ENCODE data around the gene TTC33.

TTC33 gene

DNA sequence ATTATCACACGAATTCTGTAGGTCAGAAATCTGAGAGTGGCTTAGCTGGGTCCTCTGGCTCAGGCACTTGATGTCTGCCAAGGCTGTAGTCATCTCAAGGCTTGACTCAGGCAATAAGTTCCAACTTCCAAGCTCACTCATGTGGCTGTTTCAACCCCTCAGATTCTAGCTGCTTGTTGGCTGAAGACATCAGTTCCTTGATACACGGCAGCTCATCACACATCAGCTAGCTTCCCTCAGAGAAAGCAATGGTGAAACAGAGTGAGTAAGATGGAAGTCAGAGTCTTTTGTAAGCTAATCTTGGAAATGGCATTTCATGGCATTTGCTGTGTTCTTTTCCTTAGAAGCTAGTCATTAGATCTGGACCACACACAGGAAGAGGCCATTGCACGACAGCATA is 280.2 kb downstream of the TTC33 start:
- Histone ChIP-seq H3K4me2 (ENCODE audit: low read length) (no peak overlapping the region), H3K4me3 (ENCODE audit: low read length) (no peak overlapping the region), H4K20me1 (ENCODE audit: insufficient read depth, low read length) (no peaks in the 10 kb centered on the region), H2AFZ (ENCODE audit: low read depth, low read length) (no peak overlapping the region), H3K27me3 (ENCODE audit: low read depth, low read length) (no peaks in the 10 kb centered on the region), H3K9ac (ENCODE audit: low read length) (no peak overlapping the region), H3K36me3 (replicated peaks; ENCODE audit: low read depth, low read length) (no peaks in the 10 kb centered on the region), H3K79me2 (ENCODE audit: low read length) (no peaks in the 10 kb centered on the region), H3K9me3 (ENCODE audit: insufficient read depth, low read length) (no peaks in the 10 kb centered on the region), H3K4me1 (ENCODE audit: low read length) (peaks cover 7% of the 10 kb centered on the region), H3K27ac (ENCODE audit: low read length) (no peak overlapping the region)
- TF ChIP-seq, protein P1, sequence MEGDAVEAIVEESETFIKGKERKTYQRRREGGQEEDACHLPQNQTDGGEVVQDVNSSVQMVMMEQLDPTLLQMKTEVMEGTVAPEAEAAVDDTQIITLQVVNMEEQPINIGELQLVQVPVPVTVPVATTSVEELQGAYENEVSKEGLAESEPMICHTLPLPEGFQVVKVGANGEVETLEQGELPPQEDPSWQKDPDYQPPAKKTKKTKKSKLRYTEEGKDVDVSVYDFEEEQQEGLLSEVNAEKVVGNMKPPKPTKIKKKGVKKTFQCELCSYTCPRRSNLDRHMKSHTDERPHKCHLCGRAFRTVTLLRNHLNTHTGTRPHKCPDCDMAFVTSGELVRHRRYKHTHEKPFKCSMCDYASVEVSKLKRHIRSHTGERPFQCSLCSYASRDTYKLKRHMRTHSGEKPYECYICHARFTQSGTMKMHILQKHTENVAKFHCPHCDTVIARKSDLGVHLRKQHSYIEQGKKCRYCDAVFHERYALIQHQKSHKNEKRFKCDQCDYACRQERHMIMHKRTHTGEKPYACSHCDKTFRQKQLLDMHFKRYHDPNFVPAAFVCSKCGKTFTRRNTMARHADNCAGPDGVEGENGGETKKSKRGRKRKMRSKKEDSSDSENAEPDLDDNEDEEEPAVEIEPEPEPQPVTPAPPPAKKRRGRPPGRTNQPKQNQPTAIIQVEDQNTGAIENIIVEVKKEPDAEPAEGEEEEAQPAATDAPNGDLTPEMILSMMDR (IDR thresholded peaks at IDR 0.05; ENCODE audit: low read depth, low read length) = no peak
- TF ChIP-seq EZH2phosphoT487 (IDR thresholded peaks at IDR 0.05; ENCODE audit: low read depth) = no peak

DNA sequence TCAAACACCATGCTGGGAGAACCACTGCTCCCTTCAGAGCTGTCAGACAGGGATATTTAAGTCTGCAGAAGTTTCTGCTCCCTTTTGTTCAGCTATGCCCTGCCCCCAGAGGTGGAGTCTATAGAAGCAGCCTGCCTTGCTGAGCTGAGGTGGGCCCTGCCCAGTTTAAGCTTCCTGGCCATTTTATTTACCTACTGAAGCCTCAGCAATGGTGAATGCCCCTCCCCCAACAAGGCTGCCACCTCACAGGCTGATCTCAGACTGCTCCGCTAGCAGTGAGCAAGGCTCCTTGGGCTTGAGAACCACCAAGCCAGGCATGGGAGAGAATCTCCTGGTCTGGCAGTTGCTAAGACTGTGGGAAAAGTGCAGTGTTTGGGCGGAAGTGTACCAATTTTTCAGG is 281.5 kb downstream of the TTC33 start:
- Histone ChIP-seq H4K20me1 (ENCODE audit: insufficient read depth, low read length) (no peaks in the 10 kb centered on the region), H3K36me3 (replicated peaks; ENCODE audit: low read depth, low read length) (no peaks in the 10 kb centered on the region), H3K79me2 (ENCODE audit: low read length) (no peaks in the 10 kb centered on the region), H3K4me1 (ENCODE audit: low read length) (no peaks in the 10 kb centered on the region), H3K27me3 (ENCODE audit: low read depth, low read length) (no peaks in the 10 kb centered on the region), H3K4me3 (ENCODE audit: low read length) (no peak overlapping the region), H2AFZ (ENCODE audit: low read depth, low read length) (no peak overlapping the region), H3K4me2 (ENCODE audit: low read length) (no peak overlapping the region), H3K9ac (ENCODE audit: low read length) (no peak overlapping the region), H3K9me3 (ENCODE audit: insufficient read depth, low read length) (no peaks in the 10 kb centered on the region), H3K27ac (ENCODE audit: low read length) (no peak overlapping the region)
- TF ChIP-seq, protein P1 (IDR thresholded peaks at IDR 0.05; ENCODE audit: low read depth, low read length) = no peak
- TF ChIP-seq EZH2phosphoT487 (IDR thresholded peaks at IDR 0.05; ENCODE audit: low read depth) = no peak

DNA sequence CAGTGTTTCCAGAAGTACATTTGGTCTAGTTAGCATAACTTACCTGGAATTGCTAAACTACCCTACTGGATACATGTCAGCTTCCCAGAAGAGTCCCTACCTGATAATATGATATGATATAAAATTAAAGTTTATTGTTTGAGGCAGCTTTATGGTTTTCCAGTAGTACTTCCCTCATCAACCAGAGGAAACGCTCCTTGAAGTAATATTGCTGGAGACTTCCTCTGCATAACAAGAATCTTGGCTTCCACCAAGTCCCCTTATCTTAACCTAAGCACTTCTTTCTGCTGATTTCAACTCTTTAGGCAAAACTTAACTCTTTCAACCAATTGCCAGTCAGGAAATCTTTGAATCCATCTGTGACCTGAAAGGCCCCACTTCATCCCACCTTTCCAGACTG is 290.3 kb downstream of the TTC33 start:
- no peaks in the 10 kb centered on the region for H4K20me1 ChIP-seq (ENCODE audit: insufficient read depth, low read length)
- H2AFZ ChIP-seq (ENCODE audit: low read depth, low read length) = no peak overlapping the region
- no peaks in the 10 kb centered on the region for H3K4me1 ChIP-seq (ENCODE audit: low read length)
- H3K36me3 ChIP-seq (replicated peaks; ENCODE audit: low read depth, low read length) = peaks cover 4% of the 10 kb centered on the region
- no peak overlapping the region for H3K4me2 ChIP-seq (ENCODE audit: low read length)
- no peaks in the 10 kb centered on the region for H3K79me2 ChIP-seq (ENCODE audit: low read length)
- no peaks in the 10 kb centered on the region for H3K27me3 ChIP-seq (ENCODE audit: low read depth, low read length)
- H3K9ac ChIP-seq (ENCODE audit: low read length) = no peak overlapping the region
- no peak for TF ChIP-seq EZH2phosphoT487 (IDR thresholded peaks at IDR 0.05; ENCODE audit: low read depth)
- TF ChIP-seq, protein P1 (IDR thresholded peaks at IDR 0.05; ENCODE audit: low read depth, low read length) = no peak
- H3K4me3 ChIP-seq (ENCODE audit: low read length) = no peak overlapping the region
- no peak overlapping the region for H3K27ac ChIP-seq (ENCODE audit: low read length)
- no peaks in the 10 kb centered on the region; the same call in 1 of the 2 replicates for H3K9me3 ChIP-seq (ENCODE audit: insufficient read depth, low read length)

DNA sequence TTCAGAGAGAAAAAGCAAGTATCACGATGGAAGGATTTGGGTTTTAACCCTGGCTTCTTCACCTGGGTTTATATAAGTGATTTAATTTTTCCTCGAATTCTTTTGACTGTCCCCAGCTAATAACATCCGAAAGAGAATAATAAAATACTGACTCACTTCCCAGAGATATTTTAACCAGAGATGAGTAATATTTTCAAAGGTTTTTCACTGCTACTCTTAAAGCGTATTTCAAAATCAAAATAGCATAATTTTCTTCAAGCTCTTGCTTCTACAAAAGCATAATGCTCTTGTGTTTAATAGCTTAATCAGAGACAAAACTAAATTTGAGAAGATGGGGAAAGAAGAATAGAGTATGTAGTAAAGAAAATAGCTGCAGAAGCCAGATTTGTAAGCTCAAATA is 291.2 kb downstream of the TTC33 start:
- no peak overlapping the region for H3K9ac ChIP-seq (ENCODE audit: low read length)
- no peaks in the 10 kb centered on the region for H4K20me1 ChIP-seq (ENCODE audit: insufficient read depth, low read length)
- no peaks in the 10 kb centered on the region for H3K79me2 ChIP-seq (ENCODE audit: low read length)
- H3K36me3 ChIP-seq (replicated peaks; ENCODE audit: low read depth, low read length) = peaks cover 4% of the 10 kb centered on the region
- H3K9me3 ChIP-seq (ENCODE audit: insufficient read depth, low read length) = no peaks in the 10 kb centered on the region; the same call in 1 of the 2 replicates
- no peaks in the 10 kb centered on the region for H3K27me3 ChIP-seq (ENCODE audit: low read depth, low read length)
- H2AFZ ChIP-seq (ENCODE audit: low read depth, low read length) = no peak overlapping the region
- TF ChIP-seq EZH2phosphoT487 (IDR thresholded peaks at IDR 0.05; ENCODE audit: low read depth) = no peak
- TF ChIP-seq, protein P1 (IDR thresholded peaks at IDR 0.05; ENCODE audit: low read depth, low read length) = no peak
- H3K4me3 ChIP-seq (ENCODE audit: low read length) = no peak overlapping the region
- no peak overlapping the region for H3K27ac ChIP-seq (ENCODE audit: low read length)
- H3K4me1 ChIP-seq (ENCODE audit: low read length) = no peaks in the 10 kb centered on the region
- H3K4me2 ChIP-seq (ENCODE audit: low read length) = no peak overlapping the region

Measured in OCI-LY3 (cell line).